HEK293 (cell line): ENCODE measurements around the gene ITPRIPL2.

Experiments used
- CTCF ChIP-seq: fragments of 450-650 bp; formaldehyde crosslinking; IDR thresholded peaks from 2 replicates; pipeline ENCODE4 v1.5.1; 2016; ENCODE audit warnings: missing biosample characterization, missing genetic modification characterization
- REST ChIP-seq: fragments of 450-650 bp; formaldehyde crosslinking; IDR thresholded peaks from 2 replicates; pipeline ENCODE4 v1.5.1; 2016; ENCODE audit warnings: missing biosample characterization, missing genetic modification characterization
- ZFHX2 ChIP-seq: fragments of 450-650 bp; formaldehyde crosslinking; conservative IDR thresholded peaks from 2 replicates; pipeline ENCODE4 v1.5.1; 2016; ENCODE audit warnings: missing biosample characterization, missing genetic modification characterization
- ZNF449 ChIP-seq: fragments of 450-650 bp; formaldehyde crosslinking; IDR thresholded peaks from 2 replicates; pipeline ENCODE4 v1.5.1; 2017; ENCODE audit warnings: missing biosample characterization, mild to moderate bottlenecking, missing genetic modification characterization, moderate library complexity

- TF ChIP-seq ZFHX2: no peak
- no peak for TF ChIP-seq REST (tag by site-specific recombination)
- TF ChIP-seq CTCF: no peak
- no peak for TF ChIP-seq ZNF449 (tag by site-specific recombination)
These were observed 24.3 kb upstream of the ITPRIPL2 start for GRCh38 chr16:19089410-19089955.
